CD4-positive, alpha-beta T cell (primary cell): ENCODE results near the gene TFEB. TPM values are rescaled to one million over a fixed set of nuclear protein-coding genes. Genes with fewer than 3 reads are reported as not detected.

Experiments used
- ATAC-seq: fragments of 200-7000 bp; cut with Tn5 transposase; one replicate; pipeline ENCODE4 v1.10.0; 2022; ENCODE audit warnings: mild to moderate bottlenecking; ENCODE audit not compliant: poor library complexity
- CTCF ChIA-PET: fragments of 350-600 bp; sonication (Branson Sonifier 250); formaldehyde crosslinking; loops from one replicate; lab custom pipeline; 2021; ENCODE audit warnings: antibody characterized with exemption, inconsistent platforms; lab: Charles Lee
- POLR2A ChIA-PET: fragments of 350-600 bp; sonication (Branson Sonifier 250); formaldehyde crosslinking; loops from one replicate; lab custom pipeline; 2021; ENCODE audit warnings: antibody characterized with exemption, inconsistent platforms; lab: Charles Lee
- DNase-seq, 14 experiments: peaks; one replicate each; pipeline ENCODE4 v3.0.0-alpha.2; 2013 to 2020; ENCODE audit warnings: mixed read lengths in 2 of 14
- H3K27ac ChIP-seq, 2 donors: one replicate each; pipeline versions ENCODE4 v1.5.1 to v1.7.0; 2013; ENCODE audit warnings: low read length in 2 of 2, low read depth in 1 of 2, mild to moderate bottlenecking in 1 of 2
- H3K27me3 ChIP-seq, 2 experiments: 1 replicate in 1 of 2; 2 replicates in 1 of 2; pipeline versions ENCODE4 v1.6.1 to v1.7.0; 2013; ENCODE audit warnings: low read length in 2 of 2, control low read depth in 1 of 2, mild to moderate bottlenecking in 1 of 2, moderate library complexity in 1 of 2; ENCODE audit not compliant: insufficient read depth in 2 of 2, control insufficient read depth in 1 of 2
- H3K36me3 ChIP-seq: one replicate; pipeline ENCODE4 v1.6.1; 2013; ENCODE audit warnings: low read length, control low read depth; ENCODE audit not compliant: insufficient read depth
- H3K4me1 ChIP-seq: one replicate; pipeline ENCODE4 v1.6.1; 2013; ENCODE audit warnings: low read length, control low read depth; ENCODE audit not compliant: insufficient read depth
- H3K4me3 ChIP-seq: one replicate; pipeline ENCODE4 v1.5.1; 2013; ENCODE audit warnings: mild to moderate bottlenecking, low read length, moderate library complexity
- H3K9me3 ChIP-seq, 2 experiments: 1 replicate in 1 of 2; 2 replicates in 1 of 2; pipeline versions ENCODE4 v1.6.1 to v1.7.0; 2013; ENCODE audit warnings: low read length in 2 of 2, mild to moderate bottlenecking in 2 of 2, control low read depth in 1 of 2, moderate library complexity in 1 of 2; ENCODE audit not compliant: control insufficient read depth in 1 of 2, insufficient read depth in 1 of 2
- H3K27ac Mint-ChIP-seq: one replicate; pipeline ENCODE4 v1.8.0; 2020; ENCODE audit warnings: mixed read lengths
- H3K27me3 Mint-ChIP-seq: one replicate; pipeline ENCODE4 v1.8.0; 2021; ENCODE audit warnings: mixed read lengths
- H3K36me3 Mint-ChIP-seq: one replicate; pipeline ENCODE4 v1.8.0; 2021; ENCODE audit warnings: low read depth, mixed read lengths
- H3K4me1 Mint-ChIP-seq: one replicate; pipeline ENCODE4 v1.8.0; 2021; ENCODE audit warnings: low read depth, mixed read lengths
- H3K4me3 Mint-ChIP-seq: one replicate; pipeline ENCODE4 v1.8.0; 2020; ENCODE audit warnings: mild to moderate bottlenecking, mixed read lengths
- H3K9me3 Mint-ChIP-seq: one replicate; pipeline ENCODE4 v1.8.0; 2020; ENCODE audit warnings: mixed read lengths
- intact Hi-C, 2 experiments: fragments of 100-400 bp; cut with DNase I in 1 of 2; cut with micrococcal nuclease in 1 of 2; formaldehyde crosslinking; loops; one replicate each; pipeline versions ENCODE4 v1.15.1 to v1.9.0; 2023 to 2025; cut with DNase I, micrococcal nuclease
- total RNA-seq, 174 experiments: library from RNA in 2 of 174; stranded (reverse) in 2 of 174; gene quantifications; one replicate each; pipeline ENCODE4 v1.2.3 and lab custom pipeline; 2021 to 2026
- TF ChIP-seq, protein P1 (sequence below): fragments of 200-600 bp; IDR thresholded peaks from one replicate; pipeline ENCODE4 v1.8.0; 2022; ENCODE audit warnings: antibody characterized with exemption, mild to moderate bottlenecking

Gene TFEB
- total RNA-seq, 2 experiments from 2014 or later, result 23.8 to 24.1 TPM

DNA sequence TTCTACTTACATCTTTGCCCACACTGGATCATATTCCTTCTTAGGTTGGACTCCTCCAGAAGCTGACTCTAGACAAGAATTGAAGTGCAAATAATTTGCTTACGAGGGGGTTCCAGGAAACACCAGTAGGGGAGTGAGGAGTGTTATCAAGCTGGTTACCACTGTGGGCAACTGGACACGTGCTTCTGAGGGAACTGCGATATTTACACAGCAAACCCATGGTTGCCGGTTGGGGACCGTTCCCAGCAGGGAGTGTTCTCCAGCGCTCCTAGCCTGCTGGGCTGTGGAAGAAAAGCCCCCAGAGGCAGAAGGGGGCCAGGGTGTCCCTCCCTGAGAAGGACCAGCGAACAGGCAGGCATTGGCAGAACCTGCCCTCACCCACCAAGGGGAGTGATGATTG lies 75.5 kb downstream of the TFEB start:
- Mint-ChIP-seq H3K9me3 (no peaks in the 10 kb centered on the region), H3K4me3 (no peak overlapping the region), H3K36me3 (no peaks in the 10 kb centered on the region), H3K27me3 (peaks cover 46% of the 10 kb centered on the region), H3K4me1 (no peaks in the 10 kb centered on the region), H3K27ac (no peak overlapping the region)
- no peak overlapping the region for H3K4me3 ChIP-seq
- TF ChIP-seq, protein P1, sequence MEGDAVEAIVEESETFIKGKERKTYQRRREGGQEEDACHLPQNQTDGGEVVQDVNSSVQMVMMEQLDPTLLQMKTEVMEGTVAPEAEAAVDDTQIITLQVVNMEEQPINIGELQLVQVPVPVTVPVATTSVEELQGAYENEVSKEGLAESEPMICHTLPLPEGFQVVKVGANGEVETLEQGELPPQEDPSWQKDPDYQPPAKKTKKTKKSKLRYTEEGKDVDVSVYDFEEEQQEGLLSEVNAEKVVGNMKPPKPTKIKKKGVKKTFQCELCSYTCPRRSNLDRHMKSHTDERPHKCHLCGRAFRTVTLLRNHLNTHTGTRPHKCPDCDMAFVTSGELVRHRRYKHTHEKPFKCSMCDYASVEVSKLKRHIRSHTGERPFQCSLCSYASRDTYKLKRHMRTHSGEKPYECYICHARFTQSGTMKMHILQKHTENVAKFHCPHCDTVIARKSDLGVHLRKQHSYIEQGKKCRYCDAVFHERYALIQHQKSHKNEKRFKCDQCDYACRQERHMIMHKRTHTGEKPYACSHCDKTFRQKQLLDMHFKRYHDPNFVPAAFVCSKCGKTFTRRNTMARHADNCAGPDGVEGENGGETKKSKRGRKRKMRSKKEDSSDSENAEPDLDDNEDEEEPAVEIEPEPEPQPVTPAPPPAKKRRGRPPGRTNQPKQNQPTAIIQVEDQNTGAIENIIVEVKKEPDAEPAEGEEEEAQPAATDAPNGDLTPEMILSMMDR, result no peak
- H3K27ac ChIP-seq, result no peak overlapping the region
- no peak for ATAC-seq
- no peaks in the 10 kb centered on the region for H3K36me3 ChIP-seq
- ChIA-PET CTCF (interaction anchor here (0.6 kb wide), 1 partner anchor 12 kb away, joined by 6 read pairs; no protein-coding TSS in a partner anchor), POLR2A (no interaction called here)
- no peak for DNase-seq
- peaks cover 6 to 7% of the 10 kb centered on the region in 2 experiments for H3K27me3 ChIP-seq
- H3K4me1 ChIP-seq, result no peaks in the 10 kb centered on the region
- peaks cover 0 to 3% of the 10 kb centered on the region in 2 experiments for H3K9me3 ChIP-seq
- intact Hi-C loops, result no loop called here

DNA sequence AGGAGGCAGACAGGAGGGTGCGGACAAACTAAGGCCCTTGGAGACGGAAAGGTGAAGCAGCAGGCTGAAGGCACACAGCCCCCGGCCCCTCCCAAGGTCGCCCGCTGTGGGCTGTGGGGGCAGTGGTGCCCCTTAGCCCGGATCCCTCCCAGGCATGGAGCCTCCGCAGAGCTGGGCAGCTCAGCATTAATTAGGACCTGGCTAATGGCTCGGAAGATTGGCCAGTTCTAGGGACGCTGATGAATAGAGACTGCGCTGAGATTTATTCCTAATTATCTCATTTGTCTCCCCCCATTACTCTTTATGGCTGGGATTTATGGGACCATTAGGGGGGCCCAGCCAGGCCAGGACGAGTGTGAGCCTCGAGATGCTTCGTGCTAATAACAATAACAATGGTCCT lies 76.8 kb downstream of the TFEB start:
- Mint-ChIP-seq H3K4me3 (no peak overlapping the region), H3K27me3 (peaks cover 46% of the 10 kb centered on the region), H3K36me3 (no peaks in the 10 kb centered on the region), H3K9me3 (no peaks in the 10 kb centered on the region), H3K27ac (no peak overlapping the region), H3K4me1 (no peaks in the 10 kb centered on the region)
- H3K4me1 ChIP-seq, result no peaks in the 10 kb centered on the region
- ChIA-PET CTCF (no interaction called here), POLR2A (no interaction called here)
- TF ChIP-seq, protein P1, result no peak
- DNase-seq (no peak), ATAC-seq (no peak)
- no peak overlapping the region for H3K27ac ChIP-seq
- peaks cover 6 to 7% of the 10 kb centered on the region in 2 experiments for H3K27me3 ChIP-seq
- peaks cover 0 to 3% of the 10 kb centered on the region in 2 experiments for H3K9me3 ChIP-seq
- intact Hi-C loops, result no loop called here
- no peak overlapping the region for H3K4me3 ChIP-seq
- no peaks in the 10 kb centered on the region for H3K36me3 ChIP-seq

DNA sequence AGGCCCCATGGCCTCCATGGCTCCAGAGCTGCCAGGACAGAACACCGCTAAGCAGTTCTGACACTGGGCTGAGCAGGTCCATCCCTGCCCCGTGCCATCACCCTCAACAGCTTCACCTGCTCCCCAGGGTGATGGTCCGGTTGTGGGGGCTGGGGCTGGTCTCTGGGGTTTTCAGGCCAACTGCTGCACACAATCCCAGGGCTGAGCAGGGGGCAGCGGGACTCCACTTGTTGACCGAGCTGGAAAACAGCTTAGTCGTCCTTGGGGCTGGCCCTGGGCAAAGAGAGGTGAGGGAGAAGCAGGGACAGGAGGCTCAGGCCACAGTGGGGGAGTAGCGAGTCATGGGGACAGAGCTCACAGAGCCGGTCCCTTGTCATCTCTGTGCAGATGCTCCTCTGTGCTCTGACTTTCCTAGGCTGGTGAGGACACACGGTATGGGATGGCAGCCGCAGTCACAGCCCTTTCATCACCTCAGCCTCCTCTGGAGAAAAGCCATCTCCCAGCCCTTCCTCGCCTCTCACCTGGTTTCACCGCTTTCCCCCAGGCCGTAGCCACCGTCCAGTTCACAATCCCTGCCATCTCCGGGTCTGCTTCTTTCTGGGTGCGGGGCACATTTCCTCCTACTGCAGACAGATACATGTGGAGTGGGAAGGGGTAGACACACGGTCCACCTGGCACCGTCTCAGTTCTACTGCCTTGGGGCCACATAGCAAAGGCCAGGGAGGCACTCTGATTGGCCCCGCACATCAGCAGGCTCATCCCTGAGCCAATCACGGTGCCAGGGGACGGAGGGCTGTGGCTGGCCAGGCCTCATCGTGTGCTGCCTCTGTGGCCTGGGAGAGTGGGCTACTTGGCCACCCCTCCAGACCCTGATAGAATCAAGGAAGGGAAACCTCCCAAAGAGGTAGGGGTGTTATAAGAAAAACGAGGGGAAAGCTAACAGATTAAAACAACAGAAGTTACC lies 78.0 kb downstream of the TFEB start:
- Histone ChIP-seq H3K27me3 (peaks cover 6 to 7% of the 10 kb centered on the region in 2 experiments), H3K4me1 (no peaks in the 10 kb centered on the region), H3K9me3 (peaks cover 0 to 3% of the 10 kb centered on the region in 2 experiments), H3K27ac (no peak overlapping the region), H3K4me3 (no peak overlapping the region), H3K36me3 (no peaks in the 10 kb centered on the region)
- no peaks in the 10 kb centered on the region for H3K4me1 Mint-ChIP-seq
- no peaks in the 10 kb centered on the region for H3K36me3 Mint-ChIP-seq
- H3K9me3 Mint-ChIP-seq, result no peaks in the 10 kb centered on the region
- TF ChIP-seq, protein P1, result no peak
- intact Hi-C loops, result no loop called here
- peaks cover 41% of the 10 kb centered on the region for H3K27me3 Mint-ChIP-seq
- no peak overlapping the region for H3K27ac Mint-ChIP-seq
- no peak overlapping the region for H3K4me3 Mint-ChIP-seq
- DNase-seq (no peak), ATAC-seq (no peak)
- POLR2A ChIA-PET, result no interaction called here
- CTCF ChIA-PET, result no interaction called here
